Right atrium auricular region (tissue), 2 donors: ENCODE results near the gene TMEM52B. TPM values are rescaled to one million over a fixed set of nuclear protein-coding genes. Genes with fewer than 3 reads are reported as not detected.

Experiments used
- DNase-seq: peaks from one replicate; pipeline ENCODE4 v3.0.0-alpha.2; 2019; ENCODE audit warnings: low spot score
- H3K27ac ChIP-seq, 2 donors: fragments of 200-600 bp; sonication (generic); 1 replicate in 1 of 2; 2 replicates in 1 of 2; pipeline ENCODE4 v1.5.1; 2016 to 2019
- H3K27me3 ChIP-seq, 2 donors: fragments of 200-600 bp; sonication (generic); one replicate each; pipeline versions ENCODE4 v1.5.1 to v1.6.0; 2017 to 2019
- H3K36me3 ChIP-seq: fragments of 200-600 bp; sonication (generic); one replicate; pipeline ENCODE4 v1.5.1; 2016
- H3K4me1 ChIP-seq, 2 donors: fragments of 200-600 bp; sonication (generic); one replicate each; pipeline versions ENCODE4 v1.5.1 to v1.6.0; 2017 to 2019
- H3K4me3 ChIP-seq, 2 donors: fragments of 200-600 bp; sonication (generic); 1 replicate in 1 of 2; 2 replicates in 1 of 2; pipeline ENCODE4 v1.5.1; 2017 to 2019; ENCODE audit warnings: mild to moderate bottlenecking in 1 of 2, moderate library complexity in 1 of 2
- H3K9me3 ChIP-seq, 2 donors: fragments of 200-600 bp; sonication (generic); one replicate each; pipeline ENCODE4 v1.5.1; 2019
- total RNA-seq, 2 donors: library from RNA; depleted of rRNA; stranded (reverse); fragments of >200 nt; gene quantifications; one replicate each; pipeline ENCODE4 v1.1.0, GENCODE V29; 2016
- TF ChIP-seq, protein P1 (sequence below), 2 donors: fragments of 200-600 bp; sonication (generic); IDR thresholded peaks; one replicate each; pipeline ENCODE4 v1.5.1; 2019; ENCODE audit warnings: antibody characterized with exemption in 2 of 2

TMEM52B gene
- total RNA-seq, 2 donors from 2014 or later = 0.51 TPM; not detected in 1

DNA sequence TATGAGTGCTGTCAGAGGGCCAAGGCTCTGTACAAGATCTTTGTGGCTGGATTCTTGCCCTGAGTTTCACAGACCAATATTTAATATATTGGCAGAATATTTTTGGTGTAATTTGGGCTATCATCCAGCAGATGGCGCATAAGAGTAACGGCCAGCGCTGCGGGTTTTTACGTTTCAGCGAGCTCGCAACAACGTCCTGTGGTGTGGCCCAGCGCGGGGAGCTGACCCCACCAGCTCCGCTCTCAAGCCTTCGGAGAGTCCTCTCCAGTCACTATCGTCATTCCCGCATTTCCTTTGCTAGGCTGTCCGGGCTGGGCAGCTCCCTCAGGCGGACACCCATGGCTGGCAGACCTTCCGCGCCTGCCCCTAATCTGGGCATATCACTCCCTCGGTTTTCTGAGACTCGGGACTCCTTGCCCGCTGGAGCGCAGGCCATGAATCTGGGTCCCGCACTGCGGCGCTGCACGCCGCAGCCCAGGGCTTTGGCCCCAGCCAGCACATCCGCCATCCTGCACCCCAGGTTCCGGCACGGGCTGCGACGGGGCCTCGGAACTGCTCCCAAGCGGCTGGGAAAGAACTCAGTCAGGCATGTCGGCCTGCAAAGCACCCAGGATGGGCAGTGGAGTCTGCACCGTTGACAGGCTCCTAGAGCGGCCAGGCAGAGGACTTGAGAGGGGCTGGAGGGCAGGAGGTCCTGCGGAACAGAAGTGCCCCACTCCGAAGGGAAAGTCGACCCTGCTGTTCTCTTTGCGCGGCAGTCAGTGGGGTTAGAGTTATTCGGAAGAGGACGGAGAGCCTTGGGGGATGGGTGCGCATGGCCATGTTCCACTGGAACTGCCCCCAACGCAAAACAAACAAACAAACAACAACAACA lies 25.3 kb upstream of the TMEM52B start:
- Histone ChIP-seq H3K4me3 (peak overlapping the region; percentile 57 to 64), H3K36me3 (no peaks in the 10 kb centered on the region), H3K4me1 (peaks cover 0 to 8% of the 10 kb centered on the region in 2 donors), H3K9me3 (no peaks in the 10 kb centered on the region), H3K27ac (peak overlapping the region; percentile 87 to 90), H3K27me3 (no peaks in the 10 kb centered on the region)
- TF ChIP-seq, protein P1, sequence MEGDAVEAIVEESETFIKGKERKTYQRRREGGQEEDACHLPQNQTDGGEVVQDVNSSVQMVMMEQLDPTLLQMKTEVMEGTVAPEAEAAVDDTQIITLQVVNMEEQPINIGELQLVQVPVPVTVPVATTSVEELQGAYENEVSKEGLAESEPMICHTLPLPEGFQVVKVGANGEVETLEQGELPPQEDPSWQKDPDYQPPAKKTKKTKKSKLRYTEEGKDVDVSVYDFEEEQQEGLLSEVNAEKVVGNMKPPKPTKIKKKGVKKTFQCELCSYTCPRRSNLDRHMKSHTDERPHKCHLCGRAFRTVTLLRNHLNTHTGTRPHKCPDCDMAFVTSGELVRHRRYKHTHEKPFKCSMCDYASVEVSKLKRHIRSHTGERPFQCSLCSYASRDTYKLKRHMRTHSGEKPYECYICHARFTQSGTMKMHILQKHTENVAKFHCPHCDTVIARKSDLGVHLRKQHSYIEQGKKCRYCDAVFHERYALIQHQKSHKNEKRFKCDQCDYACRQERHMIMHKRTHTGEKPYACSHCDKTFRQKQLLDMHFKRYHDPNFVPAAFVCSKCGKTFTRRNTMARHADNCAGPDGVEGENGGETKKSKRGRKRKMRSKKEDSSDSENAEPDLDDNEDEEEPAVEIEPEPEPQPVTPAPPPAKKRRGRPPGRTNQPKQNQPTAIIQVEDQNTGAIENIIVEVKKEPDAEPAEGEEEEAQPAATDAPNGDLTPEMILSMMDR (IDR thresholded peaks at IDR 0.05) = peak; percentile 76 to 91
- DNase-seq = peak; percentile 83

DNA sequence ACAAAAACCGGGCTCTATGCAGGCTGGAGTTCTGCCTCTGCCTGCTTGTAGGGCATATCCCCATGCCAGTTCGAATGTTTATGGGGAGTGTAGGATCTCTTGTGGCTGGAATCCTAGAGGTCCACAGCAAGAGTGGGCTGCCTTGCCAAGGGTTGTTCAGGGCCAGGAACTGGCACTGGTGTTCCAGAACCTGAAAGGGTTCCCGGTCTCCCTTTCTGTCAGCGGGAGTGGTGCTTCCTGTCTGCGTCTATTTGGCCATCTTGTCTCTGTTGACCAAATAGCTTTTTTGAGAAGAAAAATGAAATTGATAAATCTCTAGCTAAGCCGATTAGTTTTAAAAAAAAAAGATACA lies 24.7 kb upstream of the TMEM52B start:
- H3K36me3 ChIP-seq = no peaks in the 10 kb centered on the region
- H3K27me3 ChIP-seq = no peaks in the 10 kb centered on the region
- peaks cover 0 to 8% of the 10 kb centered on the region in 2 donors for H3K4me1 ChIP-seq
- peak overlapping the region; percentile 87 to 90 for H3K27ac ChIP-seq
- TF ChIP-seq, protein P1 (IDR thresholded peaks at IDR 0.05) = no peak
- H3K9me3 ChIP-seq = no peaks in the 10 kb centered on the region
- peak overlapping the region; percentile 57 to 64 for H3K4me3 ChIP-seq
- no peak for DNase-seq

DNA sequence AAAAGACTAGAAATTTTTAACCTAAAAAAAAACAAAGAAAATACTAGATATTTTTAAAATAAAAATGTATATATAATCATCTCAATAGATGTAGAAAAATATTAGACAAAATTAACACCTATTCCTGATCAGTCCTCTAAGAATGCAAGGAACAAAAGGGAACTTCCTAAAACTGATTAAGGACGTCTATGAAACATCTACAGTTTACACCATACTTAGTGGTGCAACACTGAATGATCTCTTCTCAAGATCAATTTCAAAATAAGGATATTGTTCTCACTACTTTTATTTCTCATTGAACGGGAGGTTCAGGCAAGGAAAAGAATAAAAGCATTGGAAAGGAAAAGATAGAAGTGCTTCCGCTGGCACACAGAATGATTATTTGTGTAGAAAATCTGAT lies 22.9 kb upstream of the TMEM52B start:
- H3K4me3 ChIP-seq = no peak overlapping the region
- H3K4me1 ChIP-seq = peaks cover 0 to 8% of the 10 kb centered on the region in 2 donors
- H3K9me3 ChIP-seq = no peaks in the 10 kb centered on the region
- TF ChIP-seq, protein P1 (IDR thresholded peaks at IDR 0.05) = no peak
- no peak for DNase-seq
- H3K27ac ChIP-seq = no peak overlapping the region
- no peaks in the 10 kb centered on the region for H3K27me3 ChIP-seq
- no peaks in the 10 kb centered on the region for H3K36me3 ChIP-seq

DNA sequence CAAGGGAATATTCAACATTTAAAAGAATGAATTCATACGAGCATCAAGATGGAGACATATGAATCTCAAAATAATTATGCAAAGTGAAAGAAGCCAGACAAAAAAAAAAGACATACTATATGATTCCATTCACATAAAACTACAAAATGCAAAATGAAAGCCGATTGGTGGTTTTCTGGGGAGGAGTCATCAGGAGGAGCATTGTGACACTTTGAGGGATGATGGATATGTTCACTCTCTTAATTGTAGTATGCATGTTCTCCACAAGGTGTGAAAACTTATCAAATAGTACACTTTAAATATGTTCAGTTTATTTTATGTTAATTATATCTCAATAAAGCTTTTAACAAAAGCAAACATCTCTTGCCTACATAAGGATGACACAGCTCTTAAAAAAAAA lies 20.4 kb upstream of the TMEM52B start:
- Histone ChIP-seq H3K27ac (no peak overlapping the region), H3K27me3 (no peaks in the 10 kb centered on the region), H3K36me3 (no peaks in the 10 kb centered on the region), H3K9me3 (no peaks in the 10 kb centered on the region), H3K4me3 (no peak overlapping the region), H3K4me1 (peaks cover 0 to 8% of the 10 kb centered on the region in 2 donors)
- TF ChIP-seq, protein P1 (IDR thresholded peaks at IDR 0.05) = no peak
- DNase-seq = no peak

DNA sequence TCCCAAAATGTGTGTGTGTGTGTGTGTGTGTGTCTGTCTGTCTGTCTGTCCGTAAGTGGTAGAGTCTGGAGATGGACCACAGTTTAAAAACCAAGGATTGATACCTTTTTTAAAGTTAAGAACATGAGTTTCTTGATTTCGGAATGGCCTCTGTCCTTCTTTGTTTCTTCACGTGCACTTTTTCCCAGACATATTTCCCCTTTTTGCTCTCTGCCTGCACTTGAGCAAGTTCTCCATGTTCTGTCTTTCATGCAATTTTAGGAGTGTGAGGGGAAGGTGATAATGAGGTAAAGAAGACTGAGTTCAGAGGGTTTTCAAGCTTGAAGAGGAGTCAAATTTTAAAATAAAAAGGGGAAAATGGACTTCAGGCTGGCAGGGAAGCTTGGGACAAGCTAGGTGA lies 19.6 kb upstream of the TMEM52B start:
- TF ChIP-seq, protein P1 (IDR thresholded peaks at IDR 0.05) = no peak
- Histone ChIP-seq H3K4me3 (no peak overlapping the region), H3K27ac (no peak overlapping the region), H3K9me3 (no peaks in the 10 kb centered on the region), H3K4me1 (no peaks in the 10 kb centered on the region), H3K27me3 (no peaks in the 10 kb centered on the region), H3K36me3 (no peaks in the 10 kb centered on the region)
- no peak for DNase-seq
